ENCODE results near the gene CORO2B. TPM values are rescaled to one million over a fixed set of nuclear protein-coding genes. Genes with fewer than 3 reads are reported as not detected.

Gene CORO2B
- total and polyA plus RNA-seq, 4 donors = 2.4 to 12.5 (median 4.3) TPM

GRCh38 chr15:68644083-68644904 is 65.5 kb downstream of the CORO2B start:
- H3K9me3 ChIP-seq (ENCODE audit: control insufficient read depth in 4 of 4, insufficient read depth in 3 of 4, low read length in 3 of 4) = no peaks in the 10 kb centered on the region
- H3K27me3 ChIP-seq (ENCODE audit: control insufficient read depth in 3 of 3, insufficient read depth in 3 of 3, low read length in 2 of 3) = no peaks in the 10 kb centered on the region
- DNase-seq (peak in 1 of 3 donors; percentile 61), ATAC-seq (ENCODE audit: insufficient read depth, low FRiP score) (no peak)
- no peak for TF ChIP-seq CTCF (IDR thresholded peaks at IDR 0.05; ENCODE audit: control extremely low read depth, extremely low read depth)
- no peak overlapping the region for H3K27ac ChIP-seq (ENCODE audit: low read depth in 1 of 2, low read length in 1 of 2)
- H3K4me1 ChIP-seq (ENCODE audit: control insufficient read depth in 5 of 5, insufficient read depth in 5 of 5, low read length in 5 of 5) = peaks cover 4 to 26% (median 8%) of the 10 kb centered on the region in 5 donors
- 79 to 85% methylated on average over 8 of the region's 8 CpGs for WGBS, 2 donors
- no peak overlapping the region for H3K4me3 ChIP-seq
- H3K9ac ChIP-seq (ENCODE audit: insufficient read depth in 1 of 2, low read length in 2 of 2) = no peak overlapping the region
- peaks cover 0 to 8% (median 4%) of the 10 kb centered on the region in 4 donors for H3K36me3 ChIP-seq (ENCODE audit: control insufficient read depth in 4 of 4, insufficient read depth in 4 of 4, low read length in 4 of 4)

GRCh38 chr15:68644996-68645395 is 66.2 kb downstream of the CORO2B start:
- Histone ChIP-seq H3K27ac (ENCODE audit: low read depth in 1 of 2, low read length in 1 of 2) (no peak overlapping the region), H3K9me3 (ENCODE audit: control insufficient read depth in 4 of 4, insufficient read depth in 3 of 4, low read length in 3 of 4) (no peaks in the 10 kb centered on the region), H3K36me3 (ENCODE audit: control insufficient read depth in 4 of 4, insufficient read depth in 4 of 4, low read length in 4 of 4) (peaks cover 0 to 8% (median 4%) of the 10 kb centered on the region in 4 donors), H3K27me3 (ENCODE audit: control insufficient read depth in 3 of 3, insufficient read depth in 3 of 3, low read length in 2 of 3) (no peaks in the 10 kb centered on the region), H3K9ac (ENCODE audit: insufficient read depth in 1 of 2, low read length in 2 of 2) (no peak overlapping the region), H3K4me3 (no peak overlapping the region), H3K4me1 (ENCODE audit: control insufficient read depth in 5 of 5, insufficient read depth in 5 of 5, low read length in 5 of 5) (peaks cover 0 to 19% (median 7%) of the 10 kb centered on the region in 5 donors)
- 88 to 93% methylated on average over 17 of the region's 17 CpGs for WGBS, 2 donors
- DNase-seq = no peak
- no peak for TF ChIP-seq CTCF (IDR thresholded peaks at IDR 0.05; ENCODE audit: control extremely low read depth, extremely low read depth)
- no peak for ATAC-seq (ENCODE audit: insufficient read depth, low FRiP score)

GRCh38 chr15:68646156-68646555 is 67.4 kb downstream of the CORO2B start:
- WGBS, 2 donors = 78 to 79% methylated on average over 7 of the region's 7 CpGs
- Histone ChIP-seq H3K9me3 (ENCODE audit: control insufficient read depth in 4 of 4, insufficient read depth in 3 of 4, low read length in 3 of 4) (no peaks in the 10 kb centered on the region), H3K9ac (ENCODE audit: insufficient read depth in 1 of 2, low read length in 2 of 2) (no peak overlapping the region), H3K4me3 (no peak overlapping the region), H3K36me3 (ENCODE audit: control insufficient read depth in 4 of 4, insufficient read depth in 4 of 4, low read length in 4 of 4) (peaks cover 0 to 8% (median 4%) of the 10 kb centered on the region in 4 donors), H3K27ac (ENCODE audit: low read depth in 1 of 2, low read length in 1 of 2) (no peak overlapping the region), H3K27me3 (ENCODE audit: control insufficient read depth in 3 of 3, insufficient read depth in 3 of 3, low read length in 2 of 3) (no peaks in the 10 kb centered on the region), H3K4me1 (ENCODE audit: control insufficient read depth in 5 of 5, insufficient read depth in 5 of 5, low read length in 5 of 5) (peaks cover 0 to 9% (median 3%) of the 10 kb centered on the region in 5 donors)
- ATAC-seq (ENCODE audit: insufficient read depth, low FRiP score) (no peak), DNase-seq (no peak)
- no peak for TF ChIP-seq CTCF (IDR thresholded peaks at IDR 0.05; ENCODE audit: control extremely low read depth, extremely low read depth)
